Activated CD4-positive, CD25-positive, alpha-beta regulatory T cell treated with anti-CD3 and anti-CD28 coated beads, Interleukin-2, amount 50 U/mL, for 16 hours (primary cell): ENCODE data around the gene CARS2.
"Not testable (repeated sequence)": the region's sequence is repeated elsewhere in the genome, so short reads cannot be mapped to it uniquely, and the experiment has no call there.

ENCODE experiments used
- DNase-seq: peaks from one replicate; pipeline ENCODE4 v3.0.0-alpha.2; 2020; ENCODE audit warnings: low read depth, low spot score

The CARS2 gene, protein sequence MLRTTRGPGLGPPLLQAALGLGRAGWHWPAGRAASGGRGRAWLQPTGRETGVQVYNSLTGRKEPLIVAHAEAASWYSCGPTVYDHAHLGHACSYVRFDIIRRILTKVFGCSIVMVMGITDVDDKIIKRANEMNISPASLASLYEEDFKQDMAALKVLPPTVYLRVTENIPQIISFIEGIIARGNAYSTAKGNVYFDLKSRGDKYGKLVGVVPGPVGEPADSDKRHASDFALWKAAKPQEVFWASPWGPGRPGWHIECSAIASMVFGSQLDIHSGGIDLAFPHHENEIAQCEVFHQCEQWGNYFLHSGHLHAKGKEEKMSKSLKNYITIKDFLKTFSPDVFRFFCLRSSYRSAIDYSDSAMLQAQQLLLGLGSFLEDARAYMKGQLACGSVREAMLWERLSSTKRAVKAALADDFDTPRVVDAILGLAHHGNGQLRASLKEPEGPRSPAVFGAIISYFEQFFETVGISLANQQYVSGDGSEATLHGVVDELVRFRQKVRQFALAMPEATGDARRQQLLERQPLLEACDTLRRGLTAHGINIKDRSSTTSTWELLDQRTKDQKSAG

DNA sequence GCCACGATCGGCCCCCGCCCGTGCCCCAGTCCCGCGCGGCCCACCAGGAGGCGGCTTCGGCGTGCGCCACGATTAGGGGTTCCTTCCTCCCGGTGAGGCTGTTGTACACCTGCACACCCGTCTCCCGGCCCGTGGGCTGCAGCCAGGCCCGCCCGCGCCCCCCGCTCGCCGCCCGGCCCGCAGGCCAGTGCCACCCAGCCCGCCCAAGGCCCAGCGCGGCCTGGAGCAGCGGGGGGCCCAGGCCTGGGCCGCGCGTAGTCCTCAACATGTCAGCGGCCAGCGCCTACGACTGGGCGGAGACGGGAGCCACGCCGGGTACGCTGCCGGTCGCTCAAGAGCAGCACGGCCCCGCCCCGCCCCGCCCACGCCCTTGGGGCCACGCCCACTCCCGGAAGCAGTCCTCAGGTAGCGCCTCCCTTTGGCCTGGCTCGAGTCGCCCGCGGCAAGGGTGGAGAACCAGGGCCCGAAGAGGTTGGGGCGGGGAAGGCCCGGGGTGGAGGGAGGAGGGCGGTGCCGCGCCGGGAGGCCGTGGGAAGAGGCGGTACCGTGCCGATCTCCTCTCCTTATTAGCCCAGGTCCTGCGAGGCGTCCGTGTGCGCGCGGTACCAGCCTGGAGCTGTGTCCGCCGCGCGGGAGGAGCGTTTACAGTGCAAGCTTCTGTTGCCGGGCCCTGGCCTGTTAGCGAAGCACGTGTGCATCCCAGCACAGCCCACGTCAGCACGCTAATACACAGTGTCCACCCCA, at the start of gene CARS2:
CARS2 (minus strand) TSS at position 291 of the 744 bp plus-strand sequence; CDS start at position 268, 23 bp downstream.
- peak; percentile 85 for DNase-seq

DNA sequence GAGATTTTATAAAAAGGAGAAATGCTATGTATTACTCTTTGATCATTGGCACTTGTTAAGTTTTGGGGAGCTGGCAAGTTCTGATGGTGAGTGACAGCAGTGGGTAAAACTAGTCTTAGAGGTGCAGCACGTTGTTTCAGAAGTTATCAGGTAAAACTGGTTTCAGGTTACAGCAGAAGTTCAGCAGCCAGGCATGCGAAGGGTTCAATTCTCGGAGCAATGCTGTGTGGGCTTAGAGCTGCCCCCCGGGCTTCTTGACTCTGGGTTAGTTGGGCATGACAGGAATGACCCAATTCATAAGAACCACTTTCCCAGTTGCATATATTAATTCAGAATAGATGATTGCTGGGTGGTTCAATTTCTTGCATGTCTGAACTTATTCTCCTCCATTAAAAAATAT, 42.4 kb upstream of the CARS2 start:
- DNase-seq = no peak

DNA sequence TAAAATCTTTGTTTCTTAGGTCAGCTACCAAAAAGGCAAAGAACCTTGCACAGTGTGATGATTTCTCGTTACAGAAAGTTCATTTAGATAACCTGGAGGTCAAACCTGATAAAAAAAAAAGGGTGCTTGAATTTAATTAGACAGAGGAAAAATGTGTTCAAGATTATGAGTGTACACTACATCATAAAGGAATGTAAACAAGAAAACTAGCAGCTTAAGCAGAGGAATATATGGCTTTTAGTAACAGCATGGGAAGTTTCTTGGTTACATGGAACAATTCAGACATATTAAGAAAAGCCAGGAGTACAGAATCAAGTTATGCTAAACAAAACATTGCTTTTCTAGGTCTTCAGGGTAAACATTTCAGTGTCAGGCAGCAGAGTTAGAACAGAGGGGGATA, 40.5 kb upstream of the CARS2 start:
- no peak for DNase-seq

DNA sequence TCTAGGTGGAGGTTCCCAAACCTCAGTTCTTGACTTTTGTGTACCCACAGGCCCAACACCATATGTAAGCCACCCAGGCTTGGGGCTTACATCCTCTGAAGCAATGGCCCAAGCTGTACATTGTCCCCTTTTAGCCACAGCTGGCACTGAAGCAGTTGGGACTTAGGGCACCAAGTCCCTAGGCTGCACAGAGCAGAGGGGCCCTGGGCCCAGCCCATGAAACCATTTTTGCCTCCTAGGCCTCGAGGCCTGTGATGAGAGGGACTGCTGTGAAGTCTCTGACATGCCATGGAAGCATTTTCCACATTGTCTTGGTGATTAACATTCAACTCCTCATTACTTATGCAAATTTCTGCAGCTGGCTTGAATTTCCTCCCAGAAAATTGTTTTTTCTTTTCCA, 37.8 kb upstream of the CARS2 start:
- DNase-seq = no peak

DNA sequence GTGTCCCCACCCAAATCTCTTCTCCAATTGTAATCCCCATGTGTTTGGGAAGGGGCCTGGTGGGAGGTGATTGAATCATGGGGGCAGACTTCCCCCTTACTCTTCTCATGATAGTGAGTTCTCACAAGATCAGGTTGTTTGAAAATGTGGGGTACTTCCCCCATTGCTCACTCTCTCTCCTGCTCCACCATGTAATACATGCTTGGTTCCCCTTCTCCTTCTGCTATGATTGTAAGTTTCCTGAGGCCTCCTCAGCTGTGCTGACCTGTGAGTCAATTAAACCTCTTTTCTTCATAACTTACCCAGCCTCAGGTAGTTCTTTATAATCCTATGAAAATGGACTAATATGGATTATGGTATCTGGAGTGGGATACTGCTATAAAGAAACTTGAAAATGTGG, 31.6 kb upstream of the CARS2 start:
- DNase-seq = no peak

DNA sequence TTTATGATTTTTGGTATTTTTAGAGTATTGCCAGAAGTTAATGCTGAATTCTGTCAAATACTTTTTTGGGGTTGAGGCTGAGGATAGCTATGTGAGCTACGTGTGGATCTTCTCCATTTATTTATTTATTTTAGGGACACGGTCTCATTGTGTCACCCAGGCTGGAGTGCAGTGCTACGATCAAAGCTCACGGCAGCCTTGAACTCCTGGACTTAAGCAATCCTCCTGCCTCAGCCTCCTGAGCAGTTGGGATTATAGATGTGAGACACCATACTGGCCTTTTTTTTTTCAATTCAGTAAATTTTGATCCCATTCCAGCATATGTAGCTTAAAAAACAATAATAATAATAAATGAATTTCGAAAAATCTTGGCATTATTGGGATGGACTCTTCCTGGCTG, 28.6 kb upstream of the CARS2 start:
- DNase-seq = no peak

DNA sequence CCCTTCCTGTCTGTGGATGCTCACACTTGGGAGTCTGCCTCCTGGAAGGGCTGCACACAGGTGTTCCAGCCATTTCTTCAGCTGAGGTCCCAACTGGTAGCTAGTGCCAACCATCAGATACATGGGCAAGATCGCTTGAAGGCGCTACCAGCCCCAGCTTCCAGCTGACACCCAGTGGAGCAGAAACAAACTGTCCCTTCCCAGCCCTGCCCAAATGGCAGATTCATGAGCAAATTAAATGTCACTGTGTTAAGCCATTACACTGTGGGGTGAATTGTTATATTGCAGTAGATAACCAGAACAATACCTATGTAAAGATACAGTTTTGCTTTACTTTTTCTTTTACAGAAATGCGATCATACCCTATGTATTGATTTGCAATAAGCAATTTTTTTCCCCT, 25.2 kb upstream of the CARS2 start:
- DNase-seq = no peak

DNA sequence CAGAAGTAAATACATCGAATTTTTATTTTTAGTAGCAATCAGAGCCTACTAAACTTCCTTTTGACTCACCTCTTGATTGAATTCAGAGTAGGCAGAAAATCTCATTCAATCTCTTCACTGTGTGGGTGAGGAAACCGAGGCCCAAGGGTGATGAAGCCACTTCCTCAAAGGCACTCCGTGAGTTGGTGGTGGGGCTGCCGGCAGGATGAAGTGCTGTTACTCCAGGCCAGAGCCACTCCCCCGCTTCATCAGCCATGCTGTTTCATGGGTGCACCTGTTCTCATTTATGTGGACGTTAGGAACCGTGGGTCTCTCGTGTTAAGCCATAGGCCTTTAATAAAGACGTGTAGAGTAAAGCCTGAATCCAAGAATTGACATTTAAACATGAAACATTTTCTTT, 20.8 kb upstream of the CARS2 start:
- DNase-seq = no peak

DNA sequence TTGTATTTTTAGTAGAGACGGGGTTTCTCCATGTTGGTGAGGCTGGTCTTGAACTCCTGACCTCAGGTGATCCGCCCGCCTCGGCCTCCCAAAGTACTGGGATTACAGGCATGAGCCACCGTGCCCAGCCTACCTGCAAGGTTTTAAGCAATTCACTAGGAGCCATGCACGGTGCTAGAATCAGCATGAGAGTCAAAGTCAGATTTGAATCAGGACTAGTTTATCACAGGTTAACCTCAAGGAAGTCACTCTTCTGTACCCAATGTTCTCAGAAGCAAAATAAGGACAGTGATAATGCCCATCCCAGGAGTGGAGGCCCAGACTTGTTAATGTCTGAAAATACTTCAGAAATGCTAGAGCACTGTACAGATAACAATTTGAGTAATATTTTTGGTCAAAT, 20.2 kb upstream of the CARS2 start:
- not testable (repeated sequence) for DNase-seq

DNA sequence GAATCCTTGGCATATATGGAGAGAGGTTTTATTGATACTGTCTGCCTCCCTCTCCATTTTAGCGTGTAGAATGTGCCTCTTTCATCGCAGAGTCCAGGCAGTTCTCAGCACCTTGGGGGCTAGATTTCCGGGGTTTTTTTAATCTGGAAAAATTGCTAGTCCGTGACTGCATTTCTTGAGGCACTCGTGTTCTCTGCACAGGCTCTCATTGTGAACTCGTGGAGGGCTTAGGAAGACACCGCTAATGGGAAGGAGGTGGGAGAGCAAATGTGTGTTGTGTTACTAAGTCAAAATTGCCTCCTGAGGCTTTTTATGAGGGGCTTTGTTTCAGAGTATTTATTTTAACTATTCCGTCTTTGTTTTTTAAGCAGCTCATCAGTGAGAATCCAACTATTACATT, 17.7 kb upstream of the CARS2 start:
- DNase-seq = no peak

DNA sequence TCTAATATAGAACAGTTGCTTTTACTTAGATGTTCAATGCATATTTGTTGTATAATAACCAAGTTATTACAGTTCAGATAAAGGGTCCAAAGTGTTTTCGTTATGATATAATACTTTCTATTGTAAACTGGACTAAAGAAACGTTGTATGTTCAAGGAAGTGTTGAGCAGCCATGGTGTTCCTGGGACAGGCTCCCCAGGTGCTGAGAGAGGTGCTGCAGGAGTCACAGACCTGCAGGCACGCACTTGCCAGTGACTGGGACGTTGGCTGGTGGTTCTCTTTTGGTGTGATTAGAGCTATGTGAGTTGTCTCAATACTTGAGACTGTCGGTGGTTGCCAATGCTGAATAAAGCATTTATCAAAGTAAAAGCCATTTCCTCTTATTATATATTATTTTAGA, 17.1 kb upstream of the CARS2 start:
- no peak for DNase-seq

DNA sequence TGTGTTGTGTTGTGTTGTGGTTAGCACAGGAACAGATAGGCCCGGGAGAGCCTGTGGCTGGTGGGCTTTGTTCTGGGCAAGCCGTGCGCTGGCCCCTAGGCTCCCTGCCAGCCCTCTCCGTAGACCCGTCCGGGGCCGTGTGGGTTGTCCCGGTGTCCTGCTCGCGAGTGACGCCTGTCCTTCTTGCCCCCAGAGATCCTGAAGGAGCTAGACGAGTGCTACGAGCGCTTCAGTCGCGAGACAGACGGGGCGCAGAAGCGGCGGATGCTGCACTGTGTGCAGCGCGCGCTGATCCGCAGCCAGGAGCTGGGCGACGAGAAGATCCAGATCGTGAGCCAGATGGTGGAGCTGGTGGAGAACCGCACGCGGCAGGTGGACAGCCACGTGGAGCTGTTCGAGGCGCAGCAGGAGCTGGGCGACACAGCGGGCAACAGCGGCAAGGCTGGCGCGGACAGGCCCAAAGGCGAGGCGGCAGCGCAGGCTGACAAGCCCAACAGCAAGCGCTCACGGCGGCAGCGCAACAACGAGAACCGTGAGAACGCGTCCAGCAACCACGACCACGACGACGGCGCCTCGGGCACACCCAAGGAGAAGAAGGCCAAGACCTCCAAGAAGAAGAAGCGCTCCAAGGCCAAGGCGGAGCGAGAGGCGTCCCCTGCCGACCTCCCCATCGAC, 13.3 kb upstream of the CARS2 start:
- DNase-seq = no peak

DNA sequence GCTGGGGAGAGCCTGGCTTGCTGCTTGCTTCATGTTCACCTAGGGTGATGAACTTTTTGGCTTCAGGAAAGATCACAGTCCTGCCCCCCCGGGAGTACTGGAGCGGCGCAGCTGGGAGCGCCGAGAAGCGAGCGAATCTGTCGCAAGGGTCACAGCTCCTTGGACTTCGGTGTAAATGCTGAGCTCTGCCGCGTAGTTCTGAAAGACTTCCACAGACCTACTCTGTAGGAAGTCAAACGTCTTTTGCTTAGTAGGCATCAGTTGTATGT, 10.3 kb upstream of the CARS2 start:
- DNase-seq = no peak

DNA sequence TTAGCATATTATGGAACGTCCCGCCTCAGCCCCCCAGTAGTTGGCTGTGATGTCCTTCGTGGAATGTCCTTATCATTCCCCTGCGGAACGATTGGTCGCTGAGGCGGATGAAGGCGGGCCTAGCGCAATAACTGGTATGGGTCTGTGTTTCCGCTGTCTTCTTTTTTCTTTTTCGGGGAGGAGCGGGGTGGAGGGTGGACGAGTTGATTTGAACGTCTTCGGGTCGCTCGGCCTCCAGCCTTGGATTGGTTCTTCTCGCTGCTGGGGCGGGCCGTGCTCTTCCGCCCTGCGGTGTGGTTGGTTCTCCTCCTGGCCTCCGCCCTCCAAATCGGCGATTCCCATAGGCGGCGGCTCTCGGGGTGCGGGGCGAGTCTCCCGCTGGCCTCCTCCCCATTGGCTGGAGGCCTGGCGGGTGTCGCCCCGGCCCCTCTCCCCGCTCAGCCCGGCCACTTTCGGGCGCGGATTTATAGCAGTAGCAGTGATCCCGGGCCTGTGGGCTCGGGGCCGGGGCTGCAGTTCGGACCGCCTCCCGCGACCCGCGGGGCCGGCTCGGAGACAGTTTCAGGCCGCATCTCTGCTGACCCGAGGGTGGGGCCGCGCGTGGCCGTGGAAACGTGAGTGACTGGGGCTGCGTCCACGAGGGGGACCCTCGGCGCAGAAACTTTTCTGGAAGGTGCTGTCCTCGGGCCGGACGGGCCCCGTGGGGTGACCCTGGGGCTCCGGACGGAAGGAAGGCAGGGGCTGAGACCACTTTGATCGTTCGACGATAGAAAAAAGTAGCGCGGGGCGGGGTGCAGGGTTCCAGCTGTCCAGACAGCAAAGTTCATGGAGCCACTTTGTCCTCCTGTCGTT, 9.7 kb upstream of the CARS2 start:
- DNase-seq = peak; percentile 94

DNA sequence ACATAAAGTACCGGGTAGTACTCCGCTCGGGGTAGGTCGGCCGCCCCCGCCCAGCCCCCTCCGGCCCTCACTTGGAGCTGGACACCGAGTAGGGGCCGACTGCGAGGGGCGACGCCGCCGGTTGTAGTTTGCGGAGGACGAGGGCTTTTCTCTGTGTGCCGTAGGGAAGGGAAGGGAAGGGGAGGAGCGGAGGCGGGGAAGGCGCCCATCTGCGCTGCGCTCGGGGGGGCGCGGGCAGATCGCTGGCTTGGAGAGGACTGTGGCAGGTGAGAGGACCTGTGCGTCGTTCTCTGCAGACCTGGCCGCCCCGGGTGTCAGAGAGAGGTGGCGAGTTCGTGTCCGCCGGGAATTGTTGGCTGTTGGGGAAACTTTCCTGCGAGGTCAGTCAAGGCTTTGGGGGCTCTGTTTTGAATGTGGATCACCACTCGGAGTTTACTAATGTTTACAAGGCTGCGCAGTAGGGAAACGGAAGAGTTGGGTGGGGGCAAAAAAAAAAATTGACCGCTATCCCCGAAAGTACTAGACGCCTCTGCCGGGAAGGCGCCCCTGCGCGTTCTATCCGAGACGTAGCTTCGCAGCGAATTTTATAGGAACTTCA, 9.0 kb upstream of the CARS2 start:
- peak; percentile 17 for DNase-seq

DNA sequence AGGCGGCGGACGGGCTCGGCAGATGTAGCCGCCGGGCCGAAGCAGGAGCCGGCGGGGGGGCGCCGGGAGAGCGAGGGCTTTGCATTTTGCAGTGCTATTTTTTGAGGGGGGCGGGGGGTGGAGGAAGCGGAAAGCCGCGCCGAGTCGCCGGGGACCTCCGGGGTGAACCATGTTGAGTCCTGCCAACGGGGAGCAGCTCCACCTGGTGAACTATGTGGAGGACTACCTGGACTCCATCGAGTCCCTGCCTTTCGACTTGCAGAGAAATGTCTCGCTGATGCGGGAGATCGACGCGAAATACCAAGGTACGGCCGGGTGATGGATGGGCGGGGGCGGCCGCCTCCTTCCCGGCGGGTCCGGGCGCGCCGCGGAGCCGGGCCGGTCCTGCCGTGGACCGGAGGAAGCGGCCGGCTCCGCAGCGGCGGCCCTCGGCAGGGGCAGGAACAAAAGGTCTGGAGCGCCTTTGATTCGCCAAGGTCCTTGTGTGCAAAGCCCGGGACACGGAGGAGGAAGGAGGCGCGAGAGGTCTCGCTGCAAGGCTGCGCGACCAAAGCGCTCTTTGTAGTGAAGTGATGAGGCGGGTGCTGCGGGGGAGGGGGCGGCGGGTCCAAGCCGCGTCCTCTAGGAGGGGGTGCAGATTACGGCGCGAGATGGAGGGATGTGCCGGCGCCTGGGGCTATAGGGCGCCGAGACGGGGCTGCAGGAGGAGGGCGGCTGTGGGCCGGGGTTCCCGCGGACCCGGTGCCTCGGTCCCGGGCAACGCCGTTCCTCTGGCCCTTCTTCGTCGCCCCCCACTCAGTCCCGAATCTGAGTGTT, 8.3 kb upstream of the CARS2 start:
- peak; percentile 51 for DNase-seq

DNA sequence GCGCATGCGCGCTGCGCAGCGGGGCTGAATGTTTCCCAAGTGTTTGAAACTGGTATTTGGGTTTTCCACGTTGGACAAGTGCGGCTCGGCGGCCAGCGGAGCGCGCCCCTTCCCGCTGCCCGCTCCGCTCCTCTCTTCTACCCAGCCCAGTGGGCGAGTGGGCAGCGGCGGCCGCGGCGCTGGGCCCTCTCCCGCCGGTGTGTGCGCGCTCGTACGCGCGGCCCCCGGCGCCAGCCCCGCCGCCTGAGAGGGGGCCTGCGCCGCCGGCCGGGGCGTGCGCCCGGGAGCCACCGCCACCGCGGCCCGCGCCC, 7.7 kb upstream of the CARS2 start, which contains the start of gene ING1:
ING1 (plus strand) TSS at position 59 of the 311 bp plus-strand sequence. CDS start 450 bp downstream, outside the sequence.
- no peak for DNase-seq

DNA sequence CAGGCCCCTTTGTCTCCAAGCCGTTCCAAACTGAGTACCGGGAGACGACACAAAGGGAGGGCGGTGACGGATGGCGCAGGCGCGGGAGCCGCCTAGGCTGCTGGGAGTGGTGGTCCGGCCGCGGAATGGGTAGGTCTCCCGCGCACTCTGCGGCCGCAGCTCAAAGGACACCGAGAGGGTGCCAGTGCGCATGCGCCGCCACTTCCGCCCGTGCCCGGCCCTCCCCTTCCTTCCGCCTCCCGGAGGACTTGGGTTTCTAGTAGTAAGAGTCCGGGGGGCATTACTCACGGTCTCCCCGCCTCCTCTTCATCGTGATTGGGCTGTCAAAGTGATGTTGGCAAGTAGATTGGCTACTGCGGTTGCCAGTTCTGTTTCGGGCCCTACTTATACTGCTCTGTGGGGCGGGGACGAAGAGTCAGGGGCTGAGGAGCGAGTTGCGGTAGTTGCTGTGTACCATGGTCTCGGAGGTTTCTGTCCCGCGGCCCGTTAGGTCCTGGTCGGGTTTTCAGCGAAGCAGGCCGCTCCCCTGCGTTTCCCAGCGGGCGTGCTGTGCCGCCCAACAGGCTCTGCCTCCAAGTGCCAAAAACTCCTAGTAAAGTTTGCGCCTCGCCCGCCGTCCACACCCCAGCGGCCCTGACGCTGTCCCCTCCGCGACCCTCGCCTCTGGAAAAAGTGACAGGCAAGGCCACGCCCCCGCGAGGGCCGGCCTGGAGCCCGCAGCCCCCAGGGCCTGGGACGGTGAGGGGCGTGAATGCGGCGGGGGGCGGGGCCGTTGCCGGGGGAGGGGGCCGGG, 7.1 kb upstream of the CARS2 start:
- peak; percentile 99 for DNase-seq

DNA sequence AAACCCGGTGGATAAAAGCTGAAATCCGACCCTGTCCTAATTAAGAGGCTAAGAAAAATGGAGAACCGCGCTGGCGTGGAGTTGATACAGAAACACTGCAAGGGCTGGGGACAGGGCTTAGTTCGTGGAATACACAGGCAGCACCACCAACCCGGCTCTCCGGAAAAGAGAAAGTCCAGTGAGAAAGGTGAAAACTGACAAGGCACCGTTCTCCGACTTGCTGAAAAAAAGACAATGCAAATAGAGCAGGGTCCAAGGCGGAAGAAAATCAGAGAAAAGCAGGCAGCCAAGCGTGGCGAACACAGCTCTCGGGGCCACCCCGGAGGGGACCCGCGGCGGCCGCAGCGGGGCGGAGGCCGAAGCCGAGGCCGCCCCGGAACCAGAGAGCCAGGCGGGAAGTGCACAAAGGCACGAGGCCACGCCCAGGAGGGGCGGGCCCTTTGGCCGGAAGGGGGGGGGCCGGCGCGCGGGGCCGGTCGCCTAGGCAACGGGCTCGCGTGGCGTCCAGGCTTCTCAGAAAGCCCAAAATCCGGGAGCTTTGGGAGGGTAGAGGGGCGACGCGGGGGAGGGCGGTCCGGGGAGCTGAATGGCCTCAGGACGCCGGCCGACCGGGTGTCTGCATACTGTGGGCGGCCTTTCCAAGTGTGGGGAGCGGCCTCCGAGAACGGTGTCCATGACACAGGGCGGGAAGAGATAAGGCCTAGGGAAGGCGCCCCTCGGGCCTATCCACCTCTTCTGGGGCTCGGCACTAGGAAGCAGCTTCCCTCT, 6.3 kb upstream of the CARS2 start:
- peak; percentile 78 for DNase-seq
